ENCODE measurements around the gene GLYATL3. TPM values are rescaled to one million over a fixed set of nuclear protein-coding genes. Genes with fewer than 3 reads are reported as not detected.
A peak's percentile ranks its signal among the peaks of the same experiment; 100 is the strongest.
"Not testable (repeated sequence)": the region's sequence is repeated elsewhere in the genome, so short reads cannot be mapped to it uniquely, and the experiment has no call there.

Gene GLYATL3
- under 1 TPM in 1 of 2 donors, not detected in 1; 0.22 TPM for total RNA-seq
- long read RNA-seq = 0 reads

- ATAC-seq = no peak
- intact Hi-C loops (cut with DNase I, micrococcal nuclease) = no loop called here
- DNase-seq = no peak
Observed at GRCh38 chr6:49499623-49500022, at the start of gene GLYATL3. Gene GLYATL3 (plus strand): TSS chr6:49499923. CDS start chr6:49511991, 12,068 bp downstream.

- DNase-seq (no peak), ATAC-seq (peak; percentile 23)
- intact Hi-C loops (cut with DNase I, micrococcal nuclease) = no loop called here
Observed at GRCh38 chr6:49453221-49453620, 46.5 kb upstream of the GLYATL3 start.

GRCh38 chr6:49454787-49455709 lies 44.7 kb upstream of the GLYATL3 start:
- intact Hi-C loops (cut with DNase I, micrococcal nuclease) = no loop called here
- ATAC-seq (no peak), DNase-seq (no peak)

- ATAC-seq (no peak), DNase-seq (no peak)
- intact Hi-C loops (cut with DNase I, micrococcal nuclease) = no loop called here
Observed at GRCh38 chr6:49457771-49458170, 42.0 kb upstream of the GLYATL3 start.

GRCh38 chr6:49462071-49462470 lies 37.7 kb upstream of the GLYATL3 start:
- DNase-seq = no peak
- intact Hi-C loops (cut with DNase I, micrococcal nuclease) = no loop called here
- ATAC-seq = no peak

- DNase-seq = peak in 1 of 2 donors; percentile 11
- intact Hi-C loops (cut with DNase I, micrococcal nuclease) = no loop called here
- ATAC-seq = peak; percentile 42
Observed at GRCh38 chr6:49462599-49462926, 37.2 kb upstream of the GLYATL3 start.

GRCh38 chr6:49462927-49463611 lies 36.7 kb upstream of the GLYATL3 start, which contains the start of the genes CENPQ and MMUT:
Gene CENPQ (plus strand): TSS chr6:49463370. CDS start chr6:49470177, 6,807 bp downstream.
Gene MMUT (minus strand): TSS chr6:49463253. CDS start chr6:49459466, 3,787 bp downstream.
- DNase-seq = peak; percentile 95
- intact Hi-C loops (cut with DNase I, micrococcal nuclease) = no loop called here
- ATAC-seq = peak; percentile 100

- DNase-seq (no peak), ATAC-seq (peak; percentile 10)
- intact Hi-C loops (cut with DNase I, micrococcal nuclease) = no loop called here
Observed at GRCh38 chr6:49463612-49463967, 36.1 kb upstream of the GLYATL3 start.

- ATAC-seq (no peak), DNase-seq (no peak)
Observed at GRCh38 chr6:49464691-49465090, 35.0 kb upstream of the GLYATL3 start.

GRCh38 chr6:49468042-49468441 lies 31.7 kb upstream of the GLYATL3 start:
- DNase-seq (no peak), ATAC-seq (no peak)
- intact Hi-C loops (cut with DNase I, micrococcal nuclease) = no loop called here

More at GRCh38 chr6:49464691-49465090, 35.0 kb upstream of the GLYATL3 start:
- intact Hi-C loops (cut with DNase I, micrococcal nuclease) = no loop called here

GRCh38 chr6:49476564-49476963 lies 23.2 kb upstream of the GLYATL3 start:
- DNase-seq; ATAC-seq; intact Hi-C loops (cut with DNase I, micrococcal nuclease): not testable (repeated sequence)

GRCh38 chr6:49479308-49479970 lies 20.3 kb upstream of the GLYATL3 start:
- no peak for DNase-seq
- ATAC-seq = peak; percentile 96
- intact Hi-C loops (cut with DNase I, micrococcal nuclease) = no loop called here

- DNase-seq = peak in 1 of 2 donors; percentile 4
- intact Hi-C loops (cut with DNase I, micrococcal nuclease); ATAC-seq: not testable (repeated sequence)
Observed at GRCh38 chr6:49481846-49482245, 17.9 kb upstream of the GLYATL3 start.

GRCh38 chr6:49483380-49483779 lies 16.3 kb upstream of the GLYATL3 start:
- DNase-seq; intact Hi-C loops (cut with DNase I, micrococcal nuclease); ATAC-seq: not testable (repeated sequence)

- ATAC-seq (no peak), DNase-seq (no peak)
- intact Hi-C loops (cut with DNase I, micrococcal nuclease) = no loop called here
Observed at GRCh38 chr6:49490633-49491032, 9.1 kb upstream of the GLYATL3 start.

GRCh38 chr6:49497304-49497703 lies 2.4 kb upstream of the GLYATL3 start:
- ATAC-seq = no peak
- intact Hi-C loops (cut with DNase I, micrococcal nuclease) = no loop called here
- DNase-seq = no peak

GRCh38 chr6:49499126-49499525 lies 597 bp upstream of the GLYATL3 start:
- no peak for DNase-seq
- intact Hi-C loops (cut with DNase I, micrococcal nuclease) = no loop called here

GRCh38 chr6:49504666-49505065 lies 4.9 kb downstream of the GLYATL3 start:
- intact Hi-C loops (cut with DNase I, micrococcal nuclease) = no loop called here
- DNase-seq (no peak), ATAC-seq (no peak)

More at GRCh38 chr6:49499126-49499525, 597 bp upstream of the GLYATL3 start:
- ATAC-seq = no peak

- DNase-seq = no peak
- intact Hi-C loops (cut with DNase I, micrococcal nuclease) = no loop called here
- ATAC-seq = peak; percentile 74
Observed at GRCh38 chr6:49506569-49507111, 6.9 kb downstream of the GLYATL3 start.

Data from left colon (tissue), 2 donors.